NCI-H345 treated with DMSO at 0.1 percent for 48 hours (cell line): ENCODE measurements around the gene MYL11.
A peak's percentile ranks its signal among the peaks of the same experiment; 100 is the strongest.
"Not testable (repeated sequence)": the region's sequence is repeated elsewhere in the genome, so short reads cannot be mapped to it uniquely, and the experiment has no call there.

ENCODE experiments used
- DNase-seq: peaks from one replicate; lab custom pipeline; 2025; ENCODE audit not compliant: unreplicated experiment; lab: John Stamatoyannopoulos, UW

MYL11 gene

DNA sequence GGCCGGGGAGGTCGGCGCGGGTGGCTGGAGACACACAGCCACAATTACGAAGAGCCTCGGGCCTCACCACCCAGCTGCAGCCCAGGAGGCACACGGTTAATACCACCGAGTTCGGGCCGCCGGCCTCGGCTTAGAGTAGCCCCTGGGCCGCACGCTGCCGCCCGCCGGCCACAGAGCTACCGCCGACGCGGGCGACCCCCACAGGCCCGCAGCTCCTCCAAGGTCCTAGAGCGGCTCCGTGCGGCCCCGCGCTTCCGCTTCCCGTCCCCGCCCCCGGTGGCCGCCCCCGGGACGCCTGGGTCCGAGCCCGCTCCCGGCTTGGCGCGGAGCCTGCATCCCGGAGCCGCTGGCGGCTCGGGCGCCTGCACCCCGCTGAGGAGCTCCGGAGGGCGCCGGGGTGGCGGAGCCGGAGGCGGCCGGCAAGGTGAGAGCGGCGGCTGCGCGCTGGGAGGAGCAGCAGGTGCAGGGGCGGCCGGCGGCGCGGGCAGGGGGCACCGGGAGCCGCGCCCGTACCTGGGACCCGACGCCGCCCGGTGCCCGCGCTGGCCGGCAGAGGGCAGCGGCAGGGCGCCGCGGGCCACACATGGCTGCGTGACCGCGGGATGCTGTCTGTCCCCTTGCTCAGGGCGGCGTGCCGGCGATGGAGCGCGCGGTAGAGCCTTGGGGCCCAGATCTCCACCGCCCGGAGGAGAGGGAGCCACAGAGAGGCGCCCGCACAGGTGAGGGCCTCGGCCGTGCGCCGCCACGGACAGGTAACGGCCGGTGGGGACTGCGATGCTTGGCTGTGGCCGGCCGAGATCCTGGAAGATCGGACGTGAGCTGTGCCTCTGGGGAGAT lies 20.8 kb downstream of the MYL11 start, which contains the start of gene ZNF48:
Gene ZNF48, plus strand, starts transcription at position 266 of the 837 bp plus-strand sequence. Its CDS starts 375 bp downstream, at position 641.
- DNase-seq = peak; percentile 75

DNA sequence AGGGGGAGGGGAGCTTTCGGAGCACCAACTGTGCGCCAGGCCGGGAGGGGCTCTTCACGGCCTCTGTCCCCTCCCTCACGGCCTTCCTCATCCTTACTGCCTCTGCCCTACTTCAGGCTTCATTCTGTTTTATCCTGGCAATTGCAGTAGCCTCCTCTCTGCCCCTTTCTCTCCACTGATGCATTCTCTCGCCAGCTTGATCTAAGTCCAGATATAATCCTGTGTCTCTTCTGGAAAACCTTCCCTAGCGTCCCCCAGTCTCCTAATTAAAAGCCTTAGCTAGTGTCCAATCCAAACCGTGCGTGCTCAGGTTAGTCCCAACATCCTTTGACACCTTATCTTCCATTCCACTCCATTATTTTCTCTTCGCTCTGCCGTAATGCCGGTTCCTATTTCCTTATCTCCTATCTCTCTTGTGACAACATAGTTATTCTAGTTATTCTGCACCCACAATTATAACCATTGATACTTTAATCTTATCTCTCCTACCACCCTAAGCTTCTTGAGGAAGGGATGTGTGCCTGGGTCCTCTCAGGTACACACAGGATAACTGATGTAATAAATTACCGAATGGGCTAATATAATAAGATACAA lies 21.5 kb downstream of the MYL11 start:
- DNase-seq = peak; percentile 29

DNA sequence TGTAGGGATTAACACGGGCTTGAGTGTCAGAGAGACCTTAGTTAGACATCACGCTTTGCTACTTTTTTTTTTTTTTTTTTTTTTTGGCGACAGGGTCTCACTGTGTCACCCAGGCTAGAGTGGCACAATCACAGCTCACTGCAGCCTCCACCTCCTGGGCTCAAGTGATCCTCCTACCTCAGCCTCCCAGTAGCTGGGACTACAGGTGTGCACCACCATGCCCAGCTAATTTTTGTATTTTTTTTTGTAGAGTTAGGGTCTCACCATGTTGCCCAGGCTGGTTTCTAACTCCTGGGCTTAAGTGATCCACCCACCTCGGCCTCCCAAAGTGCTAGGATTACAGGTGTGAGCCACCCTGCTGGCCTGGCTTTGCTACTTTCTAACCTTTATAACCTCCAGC lies 22.0 kb downstream of the MYL11 start:
- not testable (repeated sequence) for DNase-seq

DNA sequence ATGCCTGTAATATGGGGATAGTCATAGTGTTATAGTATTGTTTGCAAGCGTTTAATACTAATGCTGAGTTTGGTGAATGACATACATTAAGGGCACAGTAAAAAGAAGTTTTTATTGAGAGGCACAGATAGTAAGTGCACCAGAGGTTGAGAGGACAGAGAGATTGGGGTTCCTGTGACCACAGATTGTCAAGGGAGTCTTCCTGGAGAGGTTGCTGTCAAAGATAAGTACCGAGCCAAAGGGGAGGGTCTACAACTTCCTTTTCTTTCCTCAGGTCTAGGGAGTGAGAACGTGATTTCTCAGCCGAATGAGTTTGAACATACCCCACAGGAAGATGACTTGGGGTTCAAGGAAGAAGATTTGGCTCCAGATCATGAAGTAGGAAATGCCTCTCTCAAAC lies 22.5 kb downstream of the MYL11 start:
- no peak for DNase-seq

DNA sequence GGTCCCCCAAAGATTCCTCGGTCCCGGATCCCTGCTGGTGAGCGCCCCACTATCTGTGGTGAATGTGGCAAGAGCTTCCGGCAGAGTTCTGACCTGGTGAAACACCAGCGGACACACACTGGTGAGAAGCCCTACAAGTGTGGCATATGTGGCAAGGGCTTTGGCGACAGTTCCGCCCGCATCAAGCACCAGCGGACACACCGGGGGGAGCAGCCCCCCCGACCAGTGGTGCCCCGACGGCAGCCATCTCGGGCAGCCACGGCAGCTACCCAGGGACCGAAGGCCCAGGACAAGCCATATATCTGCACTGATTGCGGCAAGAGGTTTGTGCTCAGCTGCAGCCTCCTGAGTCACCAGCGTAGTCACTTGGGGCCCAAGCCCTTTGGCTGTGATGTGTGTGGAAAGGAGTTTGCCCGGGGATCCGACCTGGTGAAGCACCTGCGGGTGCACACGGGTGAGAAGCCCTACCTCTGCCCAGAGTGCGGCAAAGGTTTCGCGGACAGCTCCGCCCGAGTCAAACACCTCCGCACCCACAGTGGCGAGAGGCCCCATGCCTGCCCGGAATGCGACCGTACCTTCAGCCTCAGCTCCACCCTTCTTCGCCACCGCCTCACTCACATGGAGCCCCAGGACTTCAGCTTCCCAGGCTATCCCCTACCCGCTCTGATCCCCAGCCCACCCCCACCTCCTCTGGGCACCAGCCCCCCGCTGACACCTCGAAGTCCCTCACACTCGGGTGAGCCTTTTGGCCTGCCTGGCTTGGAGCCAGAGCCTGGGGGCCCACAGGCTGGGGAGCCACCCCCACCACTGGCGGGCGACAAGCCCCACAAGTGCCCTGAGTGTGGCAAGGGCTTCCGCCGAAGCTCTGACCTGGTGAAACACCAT lies 23.4 kb downstream of the MYL11 start:
- no peak for DNase-seq

DNA sequence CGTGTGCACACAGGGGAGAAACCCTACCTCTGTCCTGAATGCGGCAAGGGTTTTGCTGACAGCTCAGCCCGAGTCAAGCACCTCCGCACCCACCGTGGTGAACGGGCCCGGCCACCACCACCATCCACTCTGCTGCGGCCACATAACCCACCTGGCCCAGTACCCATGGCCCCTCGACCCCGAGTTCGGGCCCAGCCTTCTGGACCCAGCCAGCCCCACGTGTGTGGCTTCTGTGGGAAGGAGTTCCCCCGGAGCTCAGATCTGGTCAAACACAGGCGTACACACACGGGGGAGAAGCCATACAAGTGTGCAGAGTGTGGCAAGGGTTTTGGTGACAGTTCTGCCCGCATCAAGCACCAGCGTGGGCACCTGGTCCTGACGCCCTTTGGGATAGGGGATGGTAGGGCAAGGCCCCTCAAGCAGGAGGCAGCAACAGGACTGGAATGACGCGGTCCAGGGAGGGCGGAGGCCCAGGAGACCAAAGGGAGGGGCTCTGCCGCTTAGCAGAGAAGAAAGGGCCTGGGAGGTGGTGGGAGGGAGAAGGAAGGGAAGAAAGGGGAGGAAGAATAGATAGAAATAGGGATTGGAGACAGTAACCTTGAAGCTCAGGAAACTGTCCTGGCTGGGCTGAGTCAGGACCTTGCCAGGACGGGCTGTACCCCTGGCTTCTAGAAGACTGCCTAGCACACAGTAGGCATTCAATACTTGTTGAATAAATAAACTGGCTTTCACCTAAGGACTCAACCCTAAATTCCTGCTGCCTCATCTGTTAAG lies 24.2 kb downstream of the MYL11 start:
- DNase-seq = no peak

DNA sequence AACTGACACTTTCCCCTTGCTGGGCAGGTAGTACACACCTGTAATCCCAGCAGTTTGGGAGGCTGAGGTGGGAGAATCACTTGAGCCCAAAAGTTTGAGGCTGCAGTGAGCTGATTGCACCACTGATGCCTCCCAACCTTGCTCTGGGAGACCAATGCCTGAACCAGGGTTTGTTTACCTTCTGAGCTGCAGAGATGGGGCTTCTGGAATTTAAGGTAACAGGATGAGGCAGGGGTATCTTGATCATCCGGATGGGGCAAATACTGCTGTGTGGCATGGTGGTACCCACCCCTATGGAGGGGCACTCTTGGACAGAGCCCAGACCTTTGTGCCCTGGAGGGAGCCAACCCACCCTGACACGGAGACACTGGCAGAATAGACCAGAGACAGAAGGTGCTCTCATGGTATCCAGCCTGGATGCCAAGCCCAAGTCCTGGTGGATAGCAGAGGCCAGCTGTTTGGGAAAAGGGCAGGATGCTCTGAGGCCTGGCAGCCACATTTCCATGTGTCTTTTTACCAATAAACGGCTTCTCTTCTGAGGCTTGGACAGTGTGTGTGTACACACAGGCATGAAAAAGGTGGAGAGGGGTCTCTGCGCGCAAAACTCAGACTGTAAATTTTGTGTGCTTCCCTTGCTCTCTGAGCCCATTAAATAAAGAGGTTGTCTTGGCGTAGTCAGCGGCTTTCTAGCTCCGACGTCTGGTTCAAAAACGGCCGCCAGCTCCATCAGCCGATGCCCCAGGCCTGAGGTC lies 25.0 kb downstream of the MYL11 start:
- DNase-seq = peak; percentile 53

DNA sequence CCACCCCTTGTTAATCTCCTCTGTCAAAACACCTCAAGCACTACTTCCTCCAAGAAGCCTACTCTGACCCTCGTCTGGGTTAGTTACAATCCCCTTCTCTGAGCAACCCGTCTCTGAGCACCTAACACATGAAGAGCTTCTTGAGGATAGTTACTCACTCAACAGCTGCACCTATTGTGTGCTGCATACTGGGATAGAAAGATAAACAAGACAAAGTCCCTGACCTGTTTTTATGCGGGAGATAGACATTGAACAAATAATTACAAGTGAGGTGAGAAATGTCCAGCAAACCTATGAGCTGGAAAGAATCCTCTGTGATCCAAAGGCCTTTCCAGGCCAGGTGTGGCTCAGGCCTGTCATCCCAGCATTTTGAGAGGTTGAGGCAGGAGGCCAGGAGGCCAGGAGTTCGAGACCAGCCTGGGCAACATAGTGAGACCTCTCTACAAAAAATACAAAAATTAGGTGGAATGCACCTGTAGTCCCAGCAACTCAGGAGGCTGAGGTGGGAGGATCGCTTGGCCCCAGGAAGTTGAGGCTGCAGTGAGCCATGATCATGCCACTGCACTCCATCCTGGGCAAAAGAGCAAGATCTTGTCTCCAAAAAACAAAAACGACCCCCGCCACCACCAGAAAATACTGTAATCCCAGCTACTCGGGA lies 27.3 kb downstream of the MYL11 start:
- DNase-seq = no peak

DNA sequence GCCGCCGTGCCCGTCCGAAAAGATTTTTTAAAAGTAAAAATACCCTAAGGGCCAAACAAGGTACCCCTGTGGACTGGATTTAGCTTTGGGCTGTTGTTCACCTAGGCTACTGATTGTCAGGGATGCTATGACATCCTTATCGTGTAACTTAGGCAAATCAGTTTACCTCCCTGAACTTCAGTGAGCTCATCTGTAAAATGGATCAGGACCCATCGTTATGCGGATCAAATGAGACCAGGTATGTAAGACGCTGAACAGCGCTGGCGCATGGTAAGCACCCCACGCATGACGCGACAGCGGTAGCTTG lies 32.1 kb downstream of the MYL11 start:
- DNase-seq = no peak

DNA sequence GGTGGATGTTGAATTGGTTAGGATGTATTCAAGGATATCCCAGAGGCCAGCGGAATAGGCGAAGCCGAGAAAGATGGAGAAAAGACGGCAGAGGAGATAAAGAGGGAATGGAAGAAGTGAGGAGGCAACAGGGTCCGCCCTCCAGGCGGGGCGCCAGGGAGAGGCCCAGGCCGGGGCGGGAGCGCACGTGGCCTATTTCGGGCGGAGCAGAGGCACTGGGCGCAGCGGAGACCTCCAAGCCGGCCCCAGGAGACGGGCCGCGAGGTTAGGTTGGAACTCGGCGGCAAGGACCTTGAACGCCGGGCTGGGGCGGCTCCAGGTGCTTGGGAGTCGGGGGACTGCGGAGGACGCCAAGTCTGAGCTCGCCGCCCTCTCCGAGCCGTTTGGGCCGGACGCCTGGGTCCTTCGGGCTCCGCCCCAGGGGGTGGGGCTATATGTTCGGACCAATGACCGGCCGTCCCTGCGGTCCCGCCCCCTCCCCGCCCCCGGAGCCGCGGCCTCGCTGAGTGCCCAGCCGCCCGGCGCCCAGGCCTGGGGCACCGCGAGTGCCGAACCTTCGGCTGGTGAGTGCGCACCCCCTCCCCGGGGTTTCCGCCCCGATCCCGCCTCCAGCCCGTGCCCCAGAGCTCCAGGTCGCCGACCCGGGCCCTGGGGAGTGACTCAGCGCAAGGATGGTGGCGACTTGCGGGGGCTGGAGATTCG lies 32.7 kb downstream of the MYL11 start, which contains the start of gene ZNF771:
Gene ZNF771, plus strand, starts transcription at position 505 of the 702 bp plus-strand sequence. CDS start 448 bp downstream, outside the sequence.
- DNase-seq = peak; percentile 96

DNA sequence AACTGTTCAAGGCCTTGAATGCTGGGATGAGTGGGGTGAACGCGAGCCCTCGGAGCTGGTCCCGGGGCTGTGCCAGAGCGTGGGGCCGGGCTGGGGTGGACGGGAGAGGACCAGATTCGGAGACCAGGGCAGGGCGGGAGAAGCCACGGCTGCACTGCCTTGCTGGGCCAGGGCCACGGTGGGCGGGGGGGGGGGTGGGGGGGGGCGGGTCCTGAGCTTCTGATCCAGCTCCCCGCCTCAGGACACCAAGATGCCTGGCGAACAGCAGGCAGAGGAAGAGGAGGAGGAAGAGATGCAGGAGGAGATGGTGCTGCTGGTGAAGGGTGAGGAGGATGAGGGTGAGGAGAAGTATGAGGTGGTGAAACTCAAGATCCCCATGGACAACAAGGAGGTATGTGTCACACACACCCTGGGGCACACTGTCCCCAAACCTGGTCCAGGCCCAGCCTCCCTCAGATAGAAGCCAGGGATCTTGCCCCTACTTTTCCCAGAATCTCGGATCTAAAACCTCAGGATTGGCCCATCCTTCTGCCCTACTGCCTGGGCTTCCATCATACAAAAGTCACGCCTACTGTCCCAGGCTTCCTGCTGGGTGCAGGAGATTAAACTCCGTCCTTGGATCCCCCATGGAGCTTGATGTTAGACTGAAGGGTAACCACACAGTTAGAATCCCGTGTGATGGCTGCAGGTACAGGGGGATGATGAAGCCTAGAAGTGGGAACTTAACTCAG lies 33.4 kb downstream of the MYL11 start:
- no peak for DNase-seq

DNA sequence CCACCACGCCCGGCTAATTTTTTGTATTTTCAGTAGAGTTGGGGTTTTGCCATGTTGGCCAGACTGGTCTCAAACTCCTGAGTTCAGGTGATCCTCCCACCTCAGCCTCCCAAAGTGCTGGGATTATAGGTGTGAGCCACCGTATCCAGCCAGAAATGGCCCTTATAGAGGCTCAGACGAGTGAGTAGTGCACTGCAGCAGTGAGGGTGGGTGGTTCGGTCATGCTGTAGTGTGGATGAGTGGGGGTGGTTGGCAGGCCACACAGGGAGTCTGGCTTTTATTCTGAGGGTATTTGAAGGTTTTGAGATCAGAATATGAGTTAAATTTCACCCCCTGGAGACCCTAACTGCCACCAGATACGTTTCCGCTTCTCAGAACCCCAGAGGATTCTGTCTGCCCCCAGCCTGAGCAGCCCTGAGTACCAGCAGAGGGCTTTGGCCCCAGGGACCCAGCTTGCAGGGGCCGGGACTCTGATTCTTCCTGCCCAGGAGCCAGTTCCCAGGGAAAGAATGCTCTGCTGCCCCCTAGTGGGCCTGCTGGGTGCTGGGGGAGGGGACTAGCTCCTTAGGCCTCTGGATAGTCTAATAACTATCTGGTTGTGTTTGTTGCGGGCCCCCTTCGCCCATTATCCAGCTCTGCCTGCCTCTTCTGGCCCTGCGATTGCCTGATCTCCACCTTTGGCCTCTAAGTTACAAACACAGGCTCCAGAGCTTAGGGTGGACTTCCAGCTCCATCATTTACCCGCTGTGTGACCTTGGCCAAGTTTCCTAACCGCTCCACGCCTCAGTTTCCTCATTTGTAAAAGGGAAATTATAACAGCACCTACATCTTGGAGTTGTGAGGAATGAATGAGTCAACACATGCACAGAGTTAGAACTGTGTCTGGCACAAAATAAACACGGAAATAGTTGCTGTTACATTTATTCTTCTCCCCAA lies 34.8 kb downstream of the MYL11 start:
- peak; percentile 90 for DNase-seq

DNA sequence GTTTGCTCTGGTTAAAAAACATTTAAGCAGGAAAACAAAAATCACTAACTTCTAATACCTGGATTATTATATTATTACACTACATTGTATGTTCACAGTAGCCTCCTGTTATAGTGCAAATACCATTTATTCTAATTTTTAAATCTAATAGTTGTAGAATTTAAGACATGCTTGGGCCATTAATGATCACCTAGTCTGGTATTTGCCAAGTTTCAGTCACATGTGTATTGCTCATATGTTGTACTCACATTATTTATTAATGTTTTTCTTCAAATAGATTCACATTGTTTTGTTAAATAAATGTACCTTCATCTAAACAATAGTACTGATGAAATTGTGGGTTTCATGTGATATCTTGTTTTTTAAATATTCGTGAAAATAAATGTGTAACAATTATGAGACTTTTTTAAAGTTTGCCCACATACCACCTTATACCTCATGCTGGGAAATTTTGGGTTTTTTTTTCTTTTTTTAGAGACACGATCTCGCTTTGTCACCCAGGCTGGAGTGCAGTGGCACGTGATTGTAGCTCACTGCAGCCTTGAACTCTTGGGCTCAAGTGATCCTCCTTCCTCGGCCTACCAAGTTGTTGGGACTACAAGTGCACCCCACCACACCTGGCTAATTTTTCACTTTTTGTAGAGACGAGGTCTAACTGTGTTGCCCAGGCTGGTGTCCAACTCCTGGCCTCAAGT lies 38.7 kb downstream of the MYL11 start:
- no peak for DNase-seq

DNA sequence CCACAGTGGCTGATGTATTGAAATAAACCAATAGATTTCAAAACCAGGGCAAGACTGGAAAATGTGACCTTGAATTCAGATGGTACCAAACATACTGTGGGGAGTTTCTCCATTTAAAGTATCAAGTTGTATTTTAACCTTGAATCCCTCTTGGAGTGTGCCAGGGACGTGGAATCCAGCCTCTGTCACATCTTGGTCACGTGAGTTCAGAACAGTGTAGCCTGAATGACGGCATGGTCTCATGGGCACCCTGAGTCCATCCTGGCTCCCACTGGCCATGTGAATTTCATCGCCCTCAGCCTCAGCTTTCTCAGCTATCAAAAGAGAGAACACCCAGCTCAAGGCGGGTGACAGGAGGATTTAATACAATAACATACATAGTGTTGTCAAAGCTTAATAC lies 39.6 kb downstream of the MYL11 start:
- no peak for DNase-seq

DNA sequence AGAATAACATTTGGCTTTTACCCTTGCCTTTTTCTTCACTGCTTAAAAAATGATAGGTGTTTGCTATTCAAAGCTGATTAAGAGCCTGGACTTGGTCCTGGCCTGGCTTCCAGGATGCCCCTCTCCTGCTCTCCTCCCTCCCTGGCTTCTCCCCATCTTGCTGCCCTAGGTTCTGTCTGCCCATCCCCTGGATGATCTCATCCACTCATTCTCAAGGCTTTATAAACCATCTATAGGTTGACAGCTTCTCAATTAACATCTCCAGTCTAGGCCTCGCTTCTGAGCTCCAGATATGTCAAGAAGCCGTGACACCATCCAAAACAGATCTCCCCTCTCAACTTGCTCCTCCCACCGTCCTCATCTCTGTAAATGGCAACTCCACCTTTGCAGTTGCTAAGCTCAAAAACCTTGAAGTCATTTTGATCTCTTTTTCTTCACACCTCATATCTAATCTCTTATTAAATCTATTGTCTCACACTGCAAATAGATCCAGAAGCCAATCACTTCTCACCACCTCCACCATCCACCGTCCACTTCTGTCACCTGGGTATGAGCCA lies 41.5 kb downstream of the MYL11 start:
- no peak for DNase-seq
